Uterus (tissue), 4 donors: ENCODE measurements around the gene MARCHF9. TPM values are rescaled to one million over a fixed set of nuclear protein-coding genes. Genes with fewer than 3 reads are reported as not detected.

Experiments used
- DNase-seq, 2 donors: peaks; one replicate each; pipeline ENCODE4 v3.0.0-alpha.2; 2019 to 2020
- H3K27ac ChIP-seq, 2 donors: fragments of 200-600 bp; sonication (generic); 1 replicate in 1 of 2; 2 replicates in 1 of 2; pipeline ENCODE4 v1.5.1; 2016 to 2018
- H3K27me3 ChIP-seq, 2 donors: fragments of 200-600 bp; sonication (generic); one replicate each; pipeline ENCODE4 v1.5.1; 2018 to 2019; ENCODE audit warnings: control low read depth in 1 of 2
- H3K36me3 ChIP-seq, 2 donors: fragments of 200-600 bp; sonication (generic); one replicate each; pipeline ENCODE4 v1.5.1; 2019; ENCODE audit warnings: control low read depth in 1 of 2
- H3K4me1 ChIP-seq, 2 donors: fragments of 200-600 bp; sonication (generic); one replicate each; pipeline ENCODE4 v1.5.1; 2018 to 2019; ENCODE audit warnings: control low read depth in 1 of 2
- H3K4me3 ChIP-seq, 2 donors: fragments of 200-600 bp; sonication (generic); 1 replicate in 1 of 2; 2 replicates in 1 of 2; pipeline ENCODE4 v1.5.1; 2018 to 2019; ENCODE audit warnings: mild to moderate bottlenecking in 1 of 2
- H3K9me3 ChIP-seq, 2 donors: fragments of 200-600 bp; sonication (generic); one replicate each; pipeline ENCODE4 v1.5.1; 2019; ENCODE audit warnings: control low read depth in 1 of 2
- POLR2A ChIP-seq, 2 donors: fragments of 450-650 bp; IDR thresholded peaks; one replicate each; pipeline ENCODE4 v1.6.1; 2016; ENCODE audit warnings: antibody characterized with exemption in 2 of 2, mild to moderate bottlenecking in 1 of 2, moderate library complexity in 1 of 2
- intact Hi-C: fragments of 100-400 bp; cut with DNase I; formaldehyde crosslinking; loops from one replicate; pipeline ENCODE4 v1.15.1; 2023; ENCODE audit warnings: low total_unique reads
- total RNA-seq, 4 donors: library from RNA; depleted of rRNA in 3 of 4; stranded (reverse); fragments of >200 nt in 3 of 4; gene quantifications; one replicate each; pipeline versions ENCODE4 v1.1.0 to v1.2.4, GENCODE V29; 2014 to 2023
- TF ChIP-seq, protein P1 (sequence below), 4 experiments: fragments of 200-600 bp in 2 of 4; fragments of 450-650 bp in 2 of 4; sonication (generic) in 2 of 4; IDR thresholded peaks; one replicate each; pipeline ENCODE4 v1.5.1; 2016 to 2019; ENCODE audit warnings: antibody characterized with exemption in 4 of 4, mild to moderate bottlenecking in 2 of 4, moderate library complexity in 1 of 4
- donor health status: DM: yes; HTN: yes; CAD: no.

The MARCHF9 gene
- total RNA-seq, 4 donors from 2014 or later: 5.1 to 7.6 (median 6.8) TPM; not detected in 1

DNA sequence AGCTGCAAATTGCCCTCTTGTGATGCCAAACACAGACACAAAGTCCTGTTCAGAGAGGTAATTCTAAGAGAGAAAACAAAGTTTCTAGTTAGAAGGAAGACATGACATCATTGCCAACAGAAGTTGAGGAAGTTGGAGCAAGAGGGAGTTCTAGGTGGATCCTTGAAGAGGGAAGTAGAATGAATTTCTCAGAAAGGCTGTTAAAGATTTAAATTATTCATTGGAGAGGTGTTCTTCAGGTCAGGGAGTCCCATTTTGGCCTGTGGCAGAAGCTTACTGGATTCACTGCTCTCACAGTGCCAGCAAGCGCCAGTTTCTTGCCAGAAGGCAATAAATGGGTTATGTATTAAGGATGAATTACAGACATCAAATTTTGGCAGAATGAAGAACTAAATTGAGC lies 43.0 kb downstream of the MARCHF9 start:
- intact Hi-C loops: no loop called here
- no peak for DNase-seq
- TF ChIP-seq, protein P1, sequence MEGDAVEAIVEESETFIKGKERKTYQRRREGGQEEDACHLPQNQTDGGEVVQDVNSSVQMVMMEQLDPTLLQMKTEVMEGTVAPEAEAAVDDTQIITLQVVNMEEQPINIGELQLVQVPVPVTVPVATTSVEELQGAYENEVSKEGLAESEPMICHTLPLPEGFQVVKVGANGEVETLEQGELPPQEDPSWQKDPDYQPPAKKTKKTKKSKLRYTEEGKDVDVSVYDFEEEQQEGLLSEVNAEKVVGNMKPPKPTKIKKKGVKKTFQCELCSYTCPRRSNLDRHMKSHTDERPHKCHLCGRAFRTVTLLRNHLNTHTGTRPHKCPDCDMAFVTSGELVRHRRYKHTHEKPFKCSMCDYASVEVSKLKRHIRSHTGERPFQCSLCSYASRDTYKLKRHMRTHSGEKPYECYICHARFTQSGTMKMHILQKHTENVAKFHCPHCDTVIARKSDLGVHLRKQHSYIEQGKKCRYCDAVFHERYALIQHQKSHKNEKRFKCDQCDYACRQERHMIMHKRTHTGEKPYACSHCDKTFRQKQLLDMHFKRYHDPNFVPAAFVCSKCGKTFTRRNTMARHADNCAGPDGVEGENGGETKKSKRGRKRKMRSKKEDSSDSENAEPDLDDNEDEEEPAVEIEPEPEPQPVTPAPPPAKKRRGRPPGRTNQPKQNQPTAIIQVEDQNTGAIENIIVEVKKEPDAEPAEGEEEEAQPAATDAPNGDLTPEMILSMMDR (IDR thresholded peaks at IDR 0.05): no peak
- TF ChIP-seq POLR2A (IDR thresholded peaks at IDR 0.05): no peak
- H3K4me1 ChIP-seq: no peaks in the 10 kb centered on the region
- H3K27me3 ChIP-seq: no peaks in the 10 kb centered on the region
- H3K27ac ChIP-seq: no peak overlapping the region
- no peak overlapping the region for H3K4me3 ChIP-seq
- no peaks in the 10 kb centered on the region for H3K36me3 ChIP-seq
- no peaks in the 10 kb centered on the region for H3K9me3 ChIP-seq

DNA sequence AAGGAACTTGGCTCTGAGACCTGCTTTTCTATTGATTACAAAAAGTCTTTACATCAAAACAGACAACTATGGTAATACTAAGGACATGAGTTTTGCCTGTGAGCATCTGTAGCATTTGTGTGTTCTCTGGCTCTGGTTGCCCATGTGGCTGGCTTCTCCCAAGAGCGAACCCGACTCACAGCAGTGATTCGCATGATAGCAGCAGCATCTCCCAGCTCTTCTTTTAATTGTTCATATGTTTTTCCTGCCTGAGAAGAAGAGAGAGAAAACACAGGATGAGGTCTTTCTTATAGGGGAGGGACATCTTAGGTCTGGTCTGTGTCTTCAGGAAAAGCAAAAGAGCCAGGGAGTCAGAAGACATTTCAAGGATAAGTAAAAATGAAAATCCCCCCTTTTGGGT lies 46.1 kb downstream of the MARCHF9 start:
- no peak for DNase-seq
- no peak for TF ChIP-seq POLR2A (IDR thresholded peaks at IDR 0.05)
- TF ChIP-seq, protein P1 (IDR thresholded peaks at IDR 0.05): no peak
- Histone ChIP-seq H3K27ac (no peak overlapping the region), H3K36me3 (no peaks in the 10 kb centered on the region), H3K4me1 (no peaks in the 10 kb centered on the region), H3K4me3 (no peak overlapping the region), H3K9me3 (no peaks in the 10 kb centered on the region), H3K27me3 (no peaks in the 10 kb centered on the region)
- intact Hi-C loops: no loop called here

DNA sequence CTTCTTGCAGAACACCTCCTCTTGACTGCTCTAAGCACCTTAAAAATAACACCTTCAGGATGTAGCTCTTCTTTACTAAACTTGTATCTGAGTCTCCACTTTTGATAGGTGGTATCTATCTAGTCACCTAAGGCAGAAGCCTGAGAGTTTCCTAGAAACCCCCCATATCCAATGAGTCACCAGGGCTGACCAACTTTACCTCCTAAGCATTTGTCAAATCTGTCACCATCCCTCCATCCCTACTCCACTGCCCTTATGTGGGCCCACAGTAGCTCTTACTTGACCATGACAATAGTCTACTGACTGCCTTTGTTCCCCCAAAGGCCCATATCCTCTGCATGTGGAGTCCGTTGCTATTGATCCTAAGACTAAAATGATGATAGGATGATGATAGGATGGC lies 47.7 kb downstream of the MARCHF9 start:
- Histone ChIP-seq H3K27me3 (no peaks in the 10 kb centered on the region), H3K4me3 (no peak overlapping the region), H3K27ac (no peak overlapping the region), H3K9me3 (no peaks in the 10 kb centered on the region), H3K4me1 (no peaks in the 10 kb centered on the region), H3K36me3 (no peaks in the 10 kb centered on the region)
- DNase-seq: no peak
- no peak for TF ChIP-seq POLR2A (IDR thresholded peaks at IDR 0.05)
- TF ChIP-seq, protein P1 (IDR thresholded peaks at IDR 0.05): no peak
- intact Hi-C loops: no loop called here

DNA sequence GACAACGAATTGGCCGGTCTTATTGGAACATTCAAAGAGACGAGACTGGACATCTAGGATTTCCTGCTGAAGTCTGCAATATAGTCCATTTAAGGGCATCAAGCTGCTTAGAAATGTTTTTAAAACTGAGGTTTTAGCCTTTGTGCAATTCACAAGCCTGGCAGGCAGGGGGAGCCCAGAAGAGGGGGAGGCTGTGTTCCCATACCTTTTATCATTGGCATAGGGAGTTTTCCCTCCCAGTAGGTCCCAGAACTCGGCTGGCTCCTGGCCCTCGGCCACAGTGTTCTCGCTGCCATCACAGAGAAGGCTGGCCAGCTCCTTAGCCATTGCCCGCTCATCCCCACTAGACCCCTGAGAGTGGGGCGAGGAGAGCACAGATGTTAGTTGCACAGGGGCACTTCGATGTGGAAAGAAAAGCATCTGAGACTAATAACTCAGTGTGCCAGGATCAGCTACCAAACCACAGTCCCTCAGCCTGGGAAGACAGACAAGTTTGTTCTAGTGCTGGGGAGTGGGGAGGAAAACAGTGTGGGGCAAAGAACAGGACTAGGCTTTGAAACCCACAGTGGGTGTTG lies 48.5 kb downstream of the MARCHF9 start:
- Histone ChIP-seq H3K4me3 (no peak overlapping the region), H3K27me3 (no peaks in the 10 kb centered on the region), H3K4me1 (no peaks in the 10 kb centered on the region), H3K27ac (no peak overlapping the region), H3K36me3 (no peaks in the 10 kb centered on the region), H3K9me3 (no peaks in the 10 kb centered on the region)
- TF ChIP-seq, protein P1 (IDR thresholded peaks at IDR 0.05): peak; percentile 60 to 81 (median 78)
- no peak for TF ChIP-seq POLR2A (IDR thresholded peaks at IDR 0.05)
- DNase-seq: peak in 1 of 2 donors; percentile 45
- intact Hi-C loops: no loop called here

DNA sequence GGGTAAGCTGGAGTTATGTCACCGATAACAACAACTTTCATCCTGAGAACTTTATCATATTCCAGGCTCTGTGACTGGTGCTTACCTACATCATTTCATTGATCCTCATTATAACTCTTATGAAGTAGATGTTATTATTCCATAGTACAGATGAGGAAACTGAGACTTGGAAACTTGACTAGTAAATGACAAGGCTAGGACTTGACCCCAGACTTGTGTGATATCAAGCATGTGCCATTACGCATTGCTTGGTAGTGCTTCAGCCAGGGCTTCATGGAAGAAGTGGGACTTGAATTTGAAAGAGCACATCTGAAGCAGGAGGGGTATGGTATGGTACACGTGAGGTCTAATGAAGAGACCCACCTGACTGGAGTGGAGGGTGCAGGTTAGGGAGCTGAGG lies 51.8 kb downstream of the MARCHF9 start:
- Histone ChIP-seq H3K27me3 (no peaks in the 10 kb centered on the region), H3K27ac (no peak overlapping the region), H3K36me3 (no peaks in the 10 kb centered on the region), H3K4me3 (no peak overlapping the region), H3K4me1 (no peaks in the 10 kb centered on the region), H3K9me3 (no peaks in the 10 kb centered on the region)
- intact Hi-C loops: no loop called here
- no peak for DNase-seq
- TF ChIP-seq POLR2A (IDR thresholded peaks at IDR 0.05): no peak
- TF ChIP-seq, protein P1 (IDR thresholded peaks at IDR 0.05): no peak
